MM.1S (cell line): Measurements from ENCODE around the gene NTM.

Source experiments
- DNase-seq: peaks from one replicate; pipeline ENCODE4 v3.0.0-alpha.2; 2015
- H2AFZ ChIP-seq: fragments of 300-600 bp; sonication (generic); 2 replicates; pipeline ENCODE4 v1.6.0; 2016; ENCODE audit warnings: antibody characterized with exemption, low read length
- H3F3A ChIP-seq: fragments of 300-600 bp; sonication (generic); 2 replicates; pipeline ENCODE4 v1.6.1; 2016; ENCODE audit warnings: mild to moderate bottlenecking, antibody characterized with exemption, low read length, moderate library complexity, mixed read lengths; ENCODE audit not compliant: insufficient read depth
- H3K27ac ChIP-seq: fragments of 300-600 bp; sonication (generic); 2 replicates; pipeline ENCODE4 v1.5.1; 2016; ENCODE audit warnings: mild to moderate bottlenecking, low read length
- H3K27me3 ChIP-seq: fragments of 300-600 bp; sonication (generic); replicated peaks from 2 replicates; pipeline ENCODE4 v1.6.0; 2016; ENCODE audit warnings: low read length; ENCODE audit not compliant: insufficient read depth
- H3K36me3 ChIP-seq: fragments of 300-600 bp; sonication (generic); replicated peaks from 2 replicates; pipeline ENCODE4 v1.6.1; 2016; ENCODE audit warnings: mild to moderate bottlenecking, low read length, mixed read lengths; ENCODE audit not compliant: insufficient read depth
- H3K4me1 ChIP-seq: fragments of 300-600 bp; sonication (generic); 2 replicates; pipeline ENCODE4 v1.6.1; 2016; ENCODE audit warnings: low read length, mixed read lengths
- H3K4me2 ChIP-seq: fragments of 300-600 bp; sonication (generic); 2 replicates; pipeline ENCODE4 v1.6.0; 2016; ENCODE audit warnings: low read depth, low read length
- H3K4me3 ChIP-seq: fragments of 300-600 bp; sonication (generic); 2 replicates; pipeline ENCODE4 v1.5.1; 2016; ENCODE audit warnings: low read length, mixed read lengths
- H3K79me2 ChIP-seq: fragments of 300-600 bp; sonication (generic); 2 replicates; pipeline ENCODE4 v1.6.1; 2016; ENCODE audit warnings: mixed run types, low read length, mixed read lengths
- H3K9ac ChIP-seq: fragments of 300-600 bp; sonication (generic); 2 replicates; pipeline ENCODE4 v1.6.1; 2016; ENCODE audit warnings: low read length, mixed read lengths
- H3K9me2 ChIP-seq: fragments of 300-600 bp; sonication (generic); replicated peaks from 2 replicates; pipeline ENCODE4 v1.6.1; 2016; ENCODE audit warnings: mild to moderate bottlenecking, low read length, mixed read lengths; ENCODE audit not compliant: insufficient read depth
- H3K9me3 ChIP-seq: fragments of 300-600 bp; sonication (generic); replicated peaks from 2 replicates; pipeline ENCODE4 v1.6.1; 2016; ENCODE audit warnings: mild to moderate bottlenecking, low read length, mixed read lengths; ENCODE audit not compliant: insufficient read depth
- H4K20me1 ChIP-seq: fragments of 300-600 bp; sonication (generic); 2 replicates; pipeline ENCODE4 v1.6.1; 2016; ENCODE audit warnings: mild to moderate bottlenecking, low read length, moderate library complexity, mixed read lengths; ENCODE audit not compliant: insufficient read depth
- CTCF ChIP-seq: fragments of 300-600 bp; sonication (generic); IDR thresholded peaks from 2 replicates; pipeline ENCODE4 v1.5.1; 2016; ENCODE audit warnings: antibody characterized with exemption, low read length, mixed read lengths
- EZH2 ChIP-seq: fragments of 300-600 bp; sonication (generic); optimal IDR thresholded peaks from 2 replicates; pipeline ENCODE3; 2017; ENCODE audit warnings: low read depth, mild to moderate bottlenecking, antibody characterized with exemption, low read length, mixed read lengths
- EZH2phosphoT487 ChIP-seq: fragments of 300-600 bp; sonication (generic); IDR thresholded peaks from 2 replicates; pipeline ENCODE4 v1.6.1; 2018; ENCODE audit warnings: antibody characterized with exemption, low read length

Gene NTM

GRCh38 chr11:131998020-131998419, 627.6 kb downstream of the NTM start:
- Histone ChIP-seq H3K79me2 (no peaks in the 10 kb centered on the region), H3K9me2 (no peaks in the 10 kb centered on the region), H3K4me2 (no peak overlapping the region), H3K4me3 (no peak overlapping the region), H3K27ac (no peak overlapping the region), H3K4me1 (no peaks in the 10 kb centered on the region), H4K20me1 (no peaks in the 10 kb centered on the region), H2AFZ (no peak overlapping the region), H3K9me3 (no peaks in the 10 kb centered on the region), H3F3A (no peaks in the 10 kb centered on the region), H3K9ac (no peak overlapping the region), H3K27me3 (no peaks in the 10 kb centered on the region), H3K36me3 (no peaks in the 10 kb centered on the region)
- TF ChIP-seq EZH2phosphoT487 (no peak), CTCF (no peak), EZH2 (no peak)
- DNase-seq = no peak

DNA sequence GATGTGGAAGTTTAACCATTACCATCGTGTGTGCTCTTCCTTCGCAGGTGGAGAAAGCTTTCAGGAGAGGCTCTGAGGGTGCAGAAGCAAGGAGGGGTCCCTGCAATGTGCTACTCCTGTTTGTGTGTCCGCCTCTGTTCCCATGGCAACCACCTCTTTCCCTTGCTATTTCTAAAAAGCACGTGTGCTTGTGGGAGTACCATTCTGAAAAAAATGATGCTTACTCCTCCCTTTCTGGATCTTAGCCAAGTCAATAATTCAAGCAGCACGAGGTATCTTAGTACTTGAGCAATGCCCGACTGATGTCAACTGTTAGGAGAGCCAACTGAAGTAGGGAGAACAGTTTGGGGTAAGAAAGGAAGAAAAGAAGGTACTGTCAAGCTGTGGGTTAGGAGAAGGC, 628.7 kb downstream of the NTM start:
- Histone ChIP-seq H3K27ac (no peak overlapping the region), H2AFZ (no peak overlapping the region), H3K4me2 (no peak overlapping the region), H3K79me2 (no peaks in the 10 kb centered on the region), H3K36me3 (no peaks in the 10 kb centered on the region), H3K4me3 (no peak overlapping the region), H3K9me3 (no peaks in the 10 kb centered on the region), H3F3A (no peaks in the 10 kb centered on the region), H3K9ac (no peak overlapping the region), H3K27me3 (no peaks in the 10 kb centered on the region), H3K4me1 (no peaks in the 10 kb centered on the region), H3K9me2 (no peaks in the 10 kb centered on the region), H4K20me1 (no peaks in the 10 kb centered on the region)
- DNase-seq = no peak
- TF ChIP-seq CTCF (no peak), EZH2phosphoT487 (no peak), EZH2 (no peak)

GRCh38 chr11:131999955-132000354, 629.5 kb downstream of the NTM start:
- H3K4me2 ChIP-seq = no peak overlapping the region
- no peaks in the 10 kb centered on the region for H4K20me1 ChIP-seq
- no peak for DNase-seq
- no peaks in the 10 kb centered on the region for H3K27me3 ChIP-seq
- H3F3A ChIP-seq = no peaks in the 10 kb centered on the region
- no peak overlapping the region for H3K27ac ChIP-seq
- no peak overlapping the region for H3K4me3 ChIP-seq
- H2AFZ ChIP-seq = no peak overlapping the region
- H3K9ac ChIP-seq = no peak overlapping the region
- no peaks in the 10 kb centered on the region for H3K4me1 ChIP-seq
- no peaks in the 10 kb centered on the region for H3K36me3 ChIP-seq
- no peaks in the 10 kb centered on the region for H3K9me3 ChIP-seq
- TF ChIP-seq EZH2 (no peak), CTCF (no peak), EZH2phosphoT487 (no peak)
- H3K79me2 ChIP-seq = no peaks in the 10 kb centered on the region
- no peaks in the 10 kb centered on the region for H3K9me2 ChIP-seq
